ENCODE results near the gene ACSS1.

GRCh38 chr20:24970030-24970553, 87.8 kb downstream of the ACSS1 start:
- TF ChIP-seq CTCF (conservative IDR thresholded peaks at IDR 0.05; ENCODE audit: low read depth, low read length) = no peak
- no peak for TF ChIP-seq EZH2 (IDR thresholded peaks at IDR 0.05; ENCODE audit: low read length, unreplicated experiment)
